DOHH2 (cell line): ENCODE results near the gene B4GALT1.

Source experiments
- CTCF ChIP-seq: fragments of 200-600 bp; sonication (generic); IDR thresholded peaks from one replicate; pipeline ENCODE4 v1.5.1; 2014; ENCODE audit warnings: antibody characterized with exemption, mild to moderate bottlenecking, low read depth, low read length; ENCODE audit not compliant: poor library complexity, severe bottlenecking
- EZH2phosphoT487 ChIP-seq: fragments of 200-600 bp; sonication (generic); IDR thresholded peaks from 2 replicates; pipeline ENCODE4 v1.6.1; 2017; ENCODE audit warnings: borderline replicate concordance, mild to moderate bottlenecking, antibody characterized with exemption, low read length, moderate library complexity, mixed read lengths

- TF ChIP-seq CTCF (no peak), EZH2phosphoT487 (no peak)
Observed at GRCh38 chr9:33154371-33154770, 12.8 kb downstream of the B4GALT1 start.
